ENCODE results near the gene SLC35A1.
"Not testable (repeated sequence)": the region's sequence is repeated elsewhere in the genome, so short reads cannot be mapped to it uniquely, and the experiment has no call there.

The SLC35A1 gene, protein sequence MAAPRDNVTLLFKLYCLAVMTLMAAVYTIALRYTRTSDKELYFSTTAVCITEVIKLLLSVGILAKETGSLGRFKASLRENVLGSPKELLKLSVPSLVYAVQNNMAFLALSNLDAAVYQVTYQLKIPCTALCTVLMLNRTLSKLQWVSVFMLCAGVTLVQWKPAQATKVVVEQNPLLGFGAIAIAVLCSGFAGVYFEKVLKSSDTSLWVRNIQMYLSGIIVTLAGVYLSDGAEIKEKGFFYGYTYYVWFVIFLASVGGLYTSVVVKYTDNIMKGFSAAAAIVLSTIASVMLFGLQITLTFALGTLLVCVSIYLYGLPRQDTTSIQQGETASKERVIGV

DNA sequence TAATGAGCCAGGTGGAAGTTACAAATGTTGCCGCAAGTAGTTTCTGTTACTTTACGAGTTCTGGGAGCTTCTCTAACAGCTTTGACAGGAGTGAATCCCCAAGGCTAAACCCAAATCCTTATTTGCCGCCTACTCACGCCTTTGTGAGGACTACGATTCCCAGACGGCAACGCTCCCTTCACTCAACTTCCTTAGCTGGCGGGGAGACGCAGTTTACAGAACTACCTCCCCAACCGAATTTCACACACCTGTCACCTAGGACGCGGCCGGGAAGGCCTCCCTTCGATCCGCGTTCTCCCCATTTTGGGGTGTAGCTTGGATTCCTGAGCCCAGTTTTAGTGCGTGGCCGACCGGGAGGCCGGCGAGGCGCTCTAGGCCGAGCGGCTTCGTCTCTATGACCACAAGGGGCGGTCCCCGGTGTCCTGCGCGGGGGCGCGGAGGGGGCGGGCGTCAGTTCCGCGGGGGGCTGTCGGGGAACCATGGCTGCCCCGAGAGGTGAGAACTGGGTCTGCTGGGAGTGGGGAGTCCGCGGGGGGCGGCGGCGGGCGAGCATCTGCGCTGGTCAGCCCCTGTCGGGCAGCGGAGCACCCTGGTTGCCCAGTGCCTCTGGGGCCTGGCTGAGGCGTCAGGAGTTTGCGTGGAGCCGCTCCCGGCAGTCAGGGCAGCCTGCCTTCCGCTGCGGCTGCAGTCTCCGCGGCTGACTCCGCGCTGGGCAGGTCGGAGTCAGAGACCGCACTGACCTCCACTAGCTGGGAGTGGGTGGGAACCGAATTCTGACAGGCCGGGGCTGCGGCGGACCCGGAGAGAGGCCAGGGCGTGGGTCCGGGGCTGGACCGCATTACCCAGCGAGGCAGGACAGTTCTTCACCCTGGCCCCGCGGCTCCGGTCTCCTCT lies at the start of gene SLC35A1:
SLC35A1 (plus strand) TSS at position 450 of the 894 bp plus-strand sequence; CDS start at position 480, 30 bp downstream.
- DNase-seq, result peak; percentile 87

DNA sequence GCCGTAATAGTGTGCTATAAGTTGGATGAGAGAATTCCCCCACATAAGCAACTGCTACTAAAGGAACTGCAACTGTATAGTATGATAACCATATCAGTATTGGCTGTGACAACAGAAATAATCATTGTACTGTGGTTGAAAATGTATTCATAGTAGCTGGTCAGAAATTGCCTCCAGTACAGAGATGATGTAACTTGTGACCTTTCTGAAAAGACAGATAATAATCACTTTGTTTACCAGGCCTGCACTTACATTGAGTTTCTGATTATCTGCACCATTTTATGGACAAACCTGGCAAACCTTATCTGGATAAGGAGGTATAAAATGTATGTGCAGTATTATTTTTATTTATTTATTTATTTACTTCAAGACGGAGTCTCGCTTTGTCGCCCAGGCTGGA lies 46.0 kb upstream of the SLC35A1 start:
- DNase-seq, result no peak

- DNase-seq, result no peak
These were observed 42.3 kb upstream of the SLC35A1 start for GRCh38 chr6:87430499-87430898.

- DNase-seq, result no peak
These were observed 41.5 kb upstream of the SLC35A1 start for GRCh38 chr6:87431263-87431662.

DNA sequence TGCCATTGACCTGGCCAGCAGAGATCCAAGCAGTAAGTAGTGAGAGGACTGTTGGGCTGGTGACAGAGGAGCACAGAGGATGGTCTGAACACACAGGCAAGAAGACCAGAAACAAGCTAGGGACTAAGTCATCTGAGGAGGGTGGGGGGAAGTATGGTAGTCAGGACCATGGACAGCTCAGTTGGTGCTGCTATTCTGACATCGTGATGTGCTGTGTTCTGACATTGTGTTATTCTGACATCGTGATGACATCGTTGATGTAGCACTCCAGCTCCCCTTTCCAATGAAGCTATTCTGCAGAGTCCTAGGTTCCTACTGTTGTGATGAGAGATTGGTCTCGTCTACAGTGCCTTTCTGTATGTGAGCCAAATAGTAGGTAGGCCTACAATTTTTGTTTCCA lies 36.3 kb upstream of the SLC35A1 start:
- peak; percentile 45 for DNase-seq

- DNase-seq, result no peak
These were observed 31.1 kb upstream of the SLC35A1 start for GRCh38 chr6:87441711-87442110.

GRCh38 chr6:87444362-87444761 lies 28.4 kb upstream of the SLC35A1 start:
- no peak for DNase-seq

GRCh38 chr6:87465051-87465450 lies 7.7 kb upstream of the SLC35A1 start:
- DNase-seq, result no peak

GRCh38 chr6:87473419-87473903 lies 687 bp downstream of the SLC35A1 start:
- DNase-seq, result peak; percentile 61

GRCh38 chr6:87481931-87482330 lies 9.2 kb downstream of the SLC35A1 start:
- DNase-seq, result no peak

GRCh38 chr6:87482366-87482765 lies 9.6 kb downstream of the SLC35A1 start:
- no peak for DNase-seq

DNA sequence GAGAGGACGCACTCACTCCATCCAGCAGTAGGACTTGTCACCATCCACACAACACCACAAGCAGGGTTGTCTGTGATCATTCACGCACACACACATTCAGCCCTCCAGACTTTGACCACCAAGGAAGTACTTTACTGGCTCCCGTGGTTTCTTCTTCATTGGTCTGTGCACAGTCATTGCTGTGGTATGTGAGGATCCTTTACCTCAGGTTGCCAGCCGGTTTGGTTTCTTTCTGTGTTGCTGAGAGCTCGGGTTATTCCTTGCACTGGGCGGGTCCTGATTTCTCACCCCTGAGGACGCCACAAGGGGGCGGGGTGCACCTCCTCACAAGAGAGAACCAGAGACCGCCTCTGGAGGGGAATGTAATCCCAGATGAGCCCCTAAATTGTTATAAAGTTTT lies 11.2 kb downstream of the SLC35A1 start:
- no peak for DNase-seq

DNA sequence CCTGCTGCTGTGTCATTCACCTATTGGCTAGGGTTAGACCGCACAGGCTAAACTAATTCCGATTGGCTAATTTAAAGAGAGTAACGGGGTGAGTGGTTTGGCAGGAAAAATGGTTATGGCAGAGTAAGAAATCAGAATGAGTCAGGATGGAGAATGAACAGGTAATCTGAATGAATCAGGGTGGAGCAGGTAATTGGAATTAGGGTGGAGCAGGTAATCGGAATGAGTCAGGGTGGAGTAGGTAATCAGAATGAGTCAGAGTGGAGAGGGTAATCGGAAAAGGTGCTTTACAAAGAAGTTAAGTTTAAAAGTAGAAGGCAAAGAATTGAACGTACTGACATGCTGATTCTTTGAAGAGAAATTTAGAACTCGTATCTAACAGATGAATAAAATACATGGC lies 11.7 kb downstream of the SLC35A1 start:
- no peak for DNase-seq

DNA sequence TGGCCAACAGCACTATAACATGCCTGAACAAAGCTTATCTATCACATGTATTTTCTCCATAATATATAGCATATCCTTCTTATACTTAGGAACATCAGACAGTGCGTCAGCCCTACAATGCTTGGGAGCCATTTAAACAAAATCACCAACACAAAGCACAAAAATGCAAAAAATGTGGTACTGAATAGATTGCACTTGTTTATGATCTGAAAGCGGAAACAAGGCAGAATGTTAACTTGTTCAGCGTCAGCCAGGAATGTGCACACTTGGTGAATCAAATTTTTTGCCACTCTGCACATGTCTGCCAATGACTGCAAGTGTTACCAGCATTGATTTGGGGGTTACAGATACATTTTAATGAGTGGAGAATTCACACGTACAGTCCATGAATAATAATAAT lies 14.8 kb downstream of the SLC35A1 start:
- no peak for DNase-seq

- DNase-seq, result not testable (repeated sequence)
These were observed 16.6 kb downstream of the SLC35A1 start for GRCh38 chr6:87489326-87489725.

DNA sequence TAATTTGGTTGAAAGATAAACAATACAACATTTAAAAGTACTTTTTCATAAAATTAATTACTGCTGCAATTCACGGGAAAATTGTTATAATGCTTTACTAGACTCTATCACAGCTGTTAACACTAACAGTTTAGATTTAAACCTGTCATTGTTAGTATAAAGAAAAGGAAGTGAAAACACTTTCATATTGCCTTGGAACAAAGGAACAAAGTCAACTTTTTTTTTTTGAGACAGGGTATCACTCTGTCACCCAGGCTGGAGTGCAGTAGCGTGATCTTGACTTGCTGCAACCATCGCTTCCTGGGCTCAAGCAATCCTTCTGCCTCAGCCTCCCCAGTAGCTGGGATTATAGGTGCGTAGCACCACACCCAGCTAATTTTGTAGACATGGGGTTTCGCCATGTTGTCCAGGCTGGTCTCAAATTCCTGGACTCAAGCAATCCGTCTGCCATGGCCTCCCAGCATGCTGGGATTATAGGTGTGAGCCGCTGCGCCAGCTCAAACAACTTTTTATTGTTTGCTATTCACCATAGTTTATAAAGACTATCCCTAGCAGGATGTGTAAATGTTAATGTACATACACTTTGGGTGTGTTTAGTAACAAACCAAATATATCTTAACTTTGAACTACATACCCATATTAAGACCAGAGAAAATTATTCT lies 22.1 kb downstream of the SLC35A1 start:
- no peak for DNase-seq

DNA sequence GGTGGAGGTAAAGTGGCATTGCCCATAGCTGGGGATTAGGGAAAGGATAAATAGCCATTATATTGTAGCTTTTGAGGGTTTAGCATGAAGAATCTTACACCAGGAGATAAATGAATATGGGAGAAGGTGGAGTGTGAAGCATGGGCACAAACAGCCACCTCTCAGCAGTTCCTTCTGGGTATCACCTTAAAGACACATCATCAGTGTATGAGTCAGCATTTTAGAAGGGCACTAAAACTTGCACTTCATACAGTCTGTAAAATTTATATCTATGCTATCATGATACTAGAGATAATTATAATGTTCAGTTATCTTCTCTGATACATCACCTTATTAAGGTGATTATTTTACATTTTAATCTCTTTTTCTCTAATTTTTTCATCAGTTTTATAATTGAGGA lies 25.3 kb downstream of the SLC35A1 start:
- DNase-seq, result no peak

DNA sequence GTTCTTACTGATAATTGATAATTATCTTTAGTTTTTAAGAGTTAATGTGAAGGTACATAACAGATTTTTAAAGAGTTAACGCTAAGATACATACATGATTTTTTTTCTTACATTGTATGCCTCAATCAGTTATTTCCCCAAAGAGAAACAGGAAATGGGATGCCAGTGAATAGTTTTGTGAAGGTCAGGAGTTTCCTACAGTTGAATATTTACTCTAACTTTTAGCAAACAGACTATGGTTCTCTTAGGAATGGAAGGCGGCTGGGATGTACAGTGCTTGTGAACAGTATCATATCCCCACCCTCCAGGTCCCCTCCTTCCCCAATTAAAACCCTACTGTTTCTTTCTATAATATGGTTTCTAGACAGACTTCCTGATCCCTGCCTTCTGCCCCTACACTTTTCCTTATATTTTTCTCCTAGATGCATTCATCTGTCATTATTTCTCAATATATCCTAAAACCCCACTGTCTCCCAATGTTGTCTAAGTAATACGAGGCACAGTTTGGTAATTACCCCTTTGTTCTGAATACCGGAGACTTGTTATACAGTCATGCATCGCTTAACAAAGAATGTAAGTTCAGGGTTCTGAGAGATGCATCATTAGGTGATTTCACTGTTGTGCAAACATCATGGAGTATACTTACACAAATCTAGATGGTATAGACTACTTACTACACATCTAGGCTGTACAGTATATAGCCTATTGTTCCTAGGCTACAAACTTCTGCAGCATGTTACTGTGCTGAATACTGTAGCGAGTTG lies 29.2 kb downstream of the SLC35A1 start:
- DNase-seq, result no peak

- no peak for DNase-seq
These were observed 31.7 kb downstream of the SLC35A1 start for GRCh38 chr6:87504441-87504840.

GRCh38 chr6:87514831-87515230 lies 42.1 kb downstream of the SLC35A1 start:
- DNase-seq, result no peak

DNA sequence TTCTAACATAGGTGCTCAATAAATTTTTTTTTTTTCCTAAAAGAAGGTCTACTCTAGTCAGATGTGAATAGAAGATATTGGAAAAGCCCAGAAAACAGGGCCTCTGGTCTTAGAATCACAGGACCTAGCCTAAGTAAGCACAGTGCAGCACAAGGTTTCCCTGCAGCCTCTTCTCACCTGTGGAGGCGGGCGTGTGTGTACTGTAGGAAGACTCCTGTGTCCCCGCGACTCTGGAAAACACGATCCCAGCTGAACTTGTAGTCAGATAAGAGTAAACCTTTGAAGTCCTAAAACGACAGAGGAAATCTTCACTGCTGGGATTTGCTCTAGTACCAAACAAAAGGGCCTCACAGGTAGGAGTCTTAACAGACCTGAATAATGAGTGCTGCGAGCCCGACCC lies 45.7 kb downstream of the SLC35A1 start:
- no peak for DNase-seq

GRCh38 chr6:87522686-87523085 lies 49.9 kb downstream of the SLC35A1 start:
- DNase-seq, result no peak

DNA sequence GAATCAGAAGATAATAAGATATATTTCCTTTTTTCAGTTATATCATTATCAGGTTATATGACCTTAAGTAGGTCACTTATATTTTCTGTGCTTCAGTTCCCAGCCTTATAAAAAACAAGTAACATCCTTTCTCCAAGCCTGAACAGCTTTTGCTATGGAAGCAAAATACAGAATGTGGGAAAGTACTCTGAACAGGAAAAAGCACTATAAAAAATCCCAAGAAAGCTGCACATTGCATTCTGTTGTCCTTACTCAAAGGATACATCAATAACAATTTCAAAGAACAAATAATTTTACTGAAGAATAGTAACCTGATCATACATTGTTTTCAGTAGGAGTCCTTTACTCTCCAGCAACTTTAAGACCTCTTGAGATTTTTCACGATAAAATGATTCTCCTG lies 56.4 kb downstream of the SLC35A1 start:
- no peak for DNase-seq

All from CD4-positive, alpha-beta T cell treated with Interleukin-12 subunit alpha and Interleukin-12 subunit beta, for 1 hour (primary cell).